Kidney (tissue), 14 donors: ENCODE data around the gene GGT5. TPM values are rescaled to one million over a fixed set of nuclear protein-coding genes. Genes with fewer than 3 reads are reported as not detected.
A peak's percentile ranks its signal among the peaks of the same experiment; 100 is the strongest.
"Not testable (repeated sequence)": the region's sequence is repeated elsewhere in the genome, so short reads cannot be mapped to it uniquely, and the experiment has no call there.

Experiments
- DNase-seq, 5 donors: peaks; one replicate each; pipeline ENCODE4 v3.0.0-alpha.2; 2013 to 2020
- FAIRE-seq: peaks from 2 replicates; lab custom pipeline; 2012; peaks lifted over from hg19 to GRCh38; lab: Jason Lieb, UNC
- H3K27ac ChIP-seq, 2 donors: one replicate each; pipeline ENCODE4 v1.7.0; 2013; ENCODE audit warnings: low read depth in 2 of 2, low read length in 2 of 2, inconsistent platforms in 1 of 2
- H3K27me3 ChIP-seq: one replicate; pipeline ENCODE4 v1.7.1; 2013; ENCODE audit warnings: low read length, inconsistent platforms; ENCODE audit not compliant: control insufficient read depth, insufficient read depth
- H3K36me3 ChIP-seq, 3 donors: one replicate each; pipeline versions ENCODE4 v1.7.0 to v1.7.1; 2013; ENCODE audit warnings: low read length in 3 of 3, control low read depth in 1 of 3, inconsistent platforms in 1 of 3; ENCODE audit not compliant: insufficient read depth in 3 of 3, control insufficient read depth in 2 of 3
- H3K4me1 ChIP-seq, 3 donors: one replicate each; pipeline versions ENCODE4 v1.7.0 to v1.7.1; 2013; ENCODE audit warnings: low read length in 3 of 3, inconsistent platforms in 1 of 3, low read depth in 1 of 3; ENCODE audit not compliant: control insufficient read depth in 2 of 3, insufficient read depth in 2 of 3
- H3K4me3 ChIP-seq, 3 donors: one replicate each; pipeline versions ENCODE4 v1.7.0 to v1.8.1; 2013; ENCODE audit warnings: low read length in 3 of 3, control low read depth in 1 of 3, inconsistent platforms in 1 of 3
- H3K9ac ChIP-seq, 3 donors: one replicate each; pipeline versions ENCODE4 v1.7.0 to v1.7.1; 2013; ENCODE audit warnings: low read length in 3 of 3, control low read depth in 1 of 3, inconsistent platforms in 1 of 3
- H3K9me3 ChIP-seq, 3 donors: one replicate each; pipeline versions ENCODE4 v1.7.0 to v1.7.1; 2013; ENCODE audit warnings: low read length in 3 of 3, control low read depth in 1 of 3, inconsistent platforms in 1 of 3; ENCODE audit not compliant: control insufficient read depth in 2 of 3, insufficient read depth in 1 of 3
- CTCF ChIP-seq: IDR thresholded peaks from 3 replicates; pipeline ENCODE4 v1.5.1; 2012; ENCODE audit warnings: mild to moderate bottlenecking, moderate library complexity, borderline replicate concordance; ENCODE audit not compliant: insufficient read depth; ENCODE audit errors: extremely low read depth
- intact Hi-C: fragments of 100-400 bp; cut with DNase I; formaldehyde crosslinking; loops from one replicate; pipeline ENCODE4 v1.11.1; 2022
- polyA plus RNA-seq: library from polyadenylated mRNA; stranded (reverse); fragments of 350-450 nt; fragmentation: Illumina TruSeq; extraction: RNeasy Lipid Tissue Mini Kit (QIAGEN cat#74804); gene quantifications from one replicate; pipeline ENCODE4 v1.2.3, GENCODE V29; 2014; ENCODE audit warnings: low read depth, low replicate concordance; ENCODE audit not compliant: insufficient read depth
- total RNA-seq: library from RNA; stranded (reverse); fragmentation: NEBNext Ultra II Directional; extraction: Animal tissue kit (Norgen Biotek cat#: 25700); gene quantifications from one replicate; pipeline ENCODE4 v1.2.1, GENCODE V29; 2021
- donor health status: control.
- donor health status: control.
- donor health status: control.
- donor health status: control.
- donor health status: control.
- donor health status: DM: yes; HTN: yes; CAD: no.
- donor health status: Normal renal cell carcinoma (clear cell type).

GGT5 gene
- total and polyA plus RNA-seq, 2 donors from 2014 or later, result 63.2 to 103 TPM

- intact Hi-C loops, result no loop called here
- Histone ChIP-seq H3K9ac (peak overlapping the region in 1 of 3 donors; percentile 38), H3K27me3 (no peaks in the 10 kb centered on the region), H3K4me3 (peak overlapping the region in 1 of 3 donors; percentile 1), H3K4me1 (peaks cover 4 to 36% (median 24%) of the 10 kb centered on the region in 3 donors), H3K9me3 (no peaks in the 10 kb centered on the region), H3K27ac (peak overlapping the region; percentile 26 to 62), H3K36me3 (no peaks in the 10 kb centered on the region)
- DNase-seq, result peak in 2 of 5 donors; percentile 22 to 25
- no peak for TF ChIP-seq CTCF
- no peak for FAIRE-seq
These were observed 44.9 kb upstream of the GGT5 start for GRCh38 chr22:24289741-24290163.

GRCh38 chr22:24289114-24289513, 44.2 kb upstream of the GGT5 start:
- FAIRE-seq, result no peak
- intact Hi-C loops, result no loop called here
- Histone ChIP-seq H3K9me3 (no peaks in the 10 kb centered on the region), H3K27ac (peak overlapping the region in 1 of 2 donors; percentile 48), H3K4me1 (peaks cover 4 to 36% (median 24%) of the 10 kb centered on the region in 3 donors), H3K9ac (no peak overlapping the region), H3K4me3 (peak overlapping the region in 1 of 3 donors; percentile 1), H3K36me3 (no peaks in the 10 kb centered on the region), H3K27me3 (no peaks in the 10 kb centered on the region)
- peak in 2 of 5 donors; percentile 23 to 52 for DNase-seq
- no peak for TF ChIP-seq CTCF

GRCh38 chr22:24287801-24288200, 42.9 kb upstream of the GGT5 start:
- H3K27ac ChIP-seq, FAIRE-seq, intact Hi-C loops, H3K9me3 ChIP-seq, H3K9ac ChIP-seq, H3K27me3 ChIP-seq, H3K36me3 ChIP-seq, H3K4me3 ChIP-seq, DNase-seq: not testable (repeated sequence)
- peaks cover 4 to 36% (median 24%) of the 10 kb centered on the region in 3 donors for H3K4me1 ChIP-seq

- H3K9ac ChIP-seq, H3K27me3 ChIP-seq, H3K9me3 ChIP-seq, intact Hi-C loops, FAIRE-seq, H3K36me3 ChIP-seq, H3K27ac ChIP-seq, DNase-seq, H3K4me3 ChIP-seq: not testable (repeated sequence)
- peaks cover 4 to 36% (median 24%) of the 10 kb centered on the region in 3 donors for H3K4me1 ChIP-seq
These were observed 42.3 kb upstream of the GGT5 start for GRCh38 chr22:24287212-24287611.
